ENCODE results near the gene MORN5. TPM values are rescaled to one million over a fixed set of nuclear protein-coding genes. Genes with fewer than 3 reads are reported as not detected.

Gene MORN5
- total RNA-seq, 1 experiment from 2014 or later = not detected

- no peak for DNase-seq (ENCODE audit: low read depth)
- in situ Hi-C loops (cut with HindIII; ENCODE audit: low pct_unique_long_range_greater_than_20kb, low sequenced_read_pairs) = no loop called here
Measured at GRCh38 chr9:122135529-122135859, 24.2 kb upstream of the MORN5 start.

- in situ Hi-C loops (cut with HindIII; ENCODE audit: low pct_unique_long_range_greater_than_20kb, low sequenced_read_pairs) = no loop called here
Measured at GRCh38 chr9:122138560-122139268, 21.0 kb upstream of the MORN5 start.

GRCh38 chr9:122140368-122141193 is 19.1 kb upstream of the MORN5 start:
- no peak for DNase-seq (ENCODE audit: low read depth)
- in situ Hi-C loops (cut with HindIII; ENCODE audit: low pct_unique_long_range_greater_than_20kb, low sequenced_read_pairs) = no loop called here

More at GRCh38 chr9:122138560-122139268, 21.0 kb upstream of the MORN5 start:
- DNase-seq (ENCODE audit: low read depth) = no peak

GRCh38 chr9:122141671-122142070 is 18.0 kb upstream of the MORN5 start:
- DNase-seq (ENCODE audit: low read depth) = no peak
- in situ Hi-C loops (cut with HindIII; ENCODE audit: low pct_unique_long_range_greater_than_20kb, low sequenced_read_pairs) = no loop called here

- in situ Hi-C loops (cut with HindIII; ENCODE audit: low pct_unique_long_range_greater_than_20kb, low sequenced_read_pairs) = no loop called here
- no peak for DNase-seq (ENCODE audit: low read depth)
Measured at GRCh38 chr9:122143296-122143695, 16.4 kb upstream of the MORN5 start.

- no peak for DNase-seq (ENCODE audit: low read depth)
- in situ Hi-C loops (cut with HindIII; ENCODE audit: low pct_unique_long_range_greater_than_20kb, low sequenced_read_pairs) = no loop called here
Measured at GRCh38 chr9:122143876-122144405, 15.8 kb upstream of the MORN5 start.

GRCh38 chr9:122144836-122145591 is 14.7 kb upstream of the MORN5 start:
- no peak for DNase-seq (ENCODE audit: low read depth)
- in situ Hi-C loops (cut with HindIII; ENCODE audit: low pct_unique_long_range_greater_than_20kb, low sequenced_read_pairs) = no loop called here

GRCh38 chr9:122145592-122145863 is 14.2 kb upstream of the MORN5 start:
- in situ Hi-C loops (cut with HindIII; ENCODE audit: low pct_unique_long_range_greater_than_20kb, low sequenced_read_pairs) = no loop called here
- no peak for DNase-seq (ENCODE audit: low read depth)

GRCh38 chr9:122151267-122151828 is 8.4 kb upstream of the MORN5 start:
- in situ Hi-C loops (cut with HindIII; ENCODE audit: low pct_unique_long_range_greater_than_20kb, low sequenced_read_pairs) = no loop called here
- no peak for DNase-seq (ENCODE audit: low read depth)

GRCh38 chr9:122155796-122156195 is 3.9 kb upstream of the MORN5 start:
- DNase-seq (ENCODE audit: low read depth) = no peak
- in situ Hi-C loops (cut with HindIII; ENCODE audit: low pct_unique_long_range_greater_than_20kb, low sequenced_read_pairs) = no loop called here

- in situ Hi-C loops (cut with HindIII; ENCODE audit: low pct_unique_long_range_greater_than_20kb, low sequenced_read_pairs) = no loop called here
- peak; percentile 18 for DNase-seq (ENCODE audit: low read depth)
Measured at GRCh38 chr9:122158202-122158601, 1.5 kb upstream of the MORN5 start.

GRCh38 chr9:122159925-122160246 is 178 bp downstream of the MORN5 start:
- in situ Hi-C loops (cut with HindIII; ENCODE audit: low pct_unique_long_range_greater_than_20kb, low sequenced_read_pairs) = no loop called here
- no peak for DNase-seq (ENCODE audit: low read depth)

GRCh38 chr9:122162415-122162814 is 2.7 kb downstream of the MORN5 start:
- in situ Hi-C loops (cut with HindIII; ENCODE audit: low pct_unique_long_range_greater_than_20kb, low sequenced_read_pairs) = no loop called here
- no peak for DNase-seq (ENCODE audit: low read depth)

GRCh38 chr9:122164286-122164685 is 4.6 kb downstream of the MORN5 start:
- in situ Hi-C loops (cut with HindIII; ENCODE audit: low pct_unique_long_range_greater_than_20kb, low sequenced_read_pairs) = no loop called here

GRCh38 chr9:122168356-122168755 is 8.6 kb downstream of the MORN5 start:
- in situ Hi-C loops (cut with HindIII; ENCODE audit: low pct_unique_long_range_greater_than_20kb, low sequenced_read_pairs) = no loop called here
- DNase-seq (ENCODE audit: low read depth) = no peak

More at GRCh38 chr9:122164286-122164685, 4.6 kb downstream of the MORN5 start:
- no peak for DNase-seq (ENCODE audit: low read depth)

- DNase-seq (ENCODE audit: low read depth) = no peak
- in situ Hi-C loops (cut with HindIII; ENCODE audit: low pct_unique_long_range_greater_than_20kb, low sequenced_read_pairs) = no loop called here
Measured at GRCh38 chr9:122172131-122172530, 12.4 kb downstream of the MORN5 start.

- no peak for DNase-seq (ENCODE audit: low read depth)
- in situ Hi-C loops (cut with HindIII; ENCODE audit: low pct_unique_long_range_greater_than_20kb, low sequenced_read_pairs) = no loop called here
Measured at GRCh38 chr9:122173670-122174069, 14.0 kb downstream of the MORN5 start.

- DNase-seq (ENCODE audit: low read depth) = no peak
- in situ Hi-C loops (cut with HindIII; ENCODE audit: low pct_unique_long_range_greater_than_20kb, low sequenced_read_pairs) = no loop called here
Measured at GRCh38 chr9:122176916-122177315, 17.2 kb downstream of the MORN5 start.
